ENCODE results near the gene FAM131A. TPM values are rescaled to one million over a fixed set of nuclear protein-coding genes. Genes with fewer than 3 reads are reported as not detected.

FAM131A gene
- total and polyA plus RNA-seq, 2 donors (not counting 3 experiments of a cell fraction or from before 2014, with no cell fraction given): 19.9 to 29.9 TPM

- Histone ChIP-seq H3K27me3 (ENCODE audit: control insufficient read depth in 2 of 2, insufficient read depth in 2 of 2, low read length in 2 of 2) (no peaks in the 10 kb centered on the region), H3K4me2 (ENCODE audit: insufficient read depth, low read length) (no peak overlapping the region), H2AFZ (ENCODE audit: low read depth, low read length) (no peak overlapping the region), H3K9me1 (replicated peaks; ENCODE audit: control insufficient read depth, extremely low read depth, insufficient read depth, low read length) (no peaks in the 10 kb centered on the region), H3K9me3 (replicated peaks; ENCODE audit: control insufficient read depth, insufficient read depth, low read length) (no peaks in the 10 kb centered on the region), H4K20me1 (replicated peaks; ENCODE audit: control insufficient read depth, extremely low read depth, insufficient read depth, low read length) (no peaks in the 10 kb centered on the region), H3K4me3 (replicated peaks in 1 of 3; ENCODE audit: insufficient read depth in 1 of 3, low read depth in 1 of 3, low read length in 3 of 3) (no peak overlapping the region), H3K27ac (ENCODE audit: insufficient read depth, low read depth, low read length) (no peak overlapping the region), H3K36me3 (ENCODE audit: control insufficient read depth in 2 of 2, extremely low read depth in 1 of 2, insufficient read depth in 2 of 2, low read length in 2 of 2) (peaks cover 0 to 3% of the 10 kb centered on the region in 2 experiments), H3K79me2 (ENCODE audit: control insufficient read depth, insufficient read depth, low read length) (no peaks in the 10 kb centered on the region), H3K4me1 (ENCODE audit: control insufficient read depth, extremely low read depth, insufficient read depth, low read length) (no peaks in the 10 kb centered on the region), H3K9ac (replicated peaks; ENCODE audit: extremely low read depth, insufficient read depth, low read length) (no peak overlapping the region)
- ChIA-PET POLR2A (no interaction called here), CTCF (interaction anchor here (0.8 to 2.6 kb wide), 17 partner anchors 8 to 187 kb away, joined by 3 to 11 read pairs (median 5); partner anchors contain the start of gene FAM131A)
- intact Hi-C loops (cut with micrococcal nuclease) (loop anchor here (1.0 kb wide), 2 partner anchors 8 to 190 kb away; no protein-coding TSS in a partner anchor), dilution Hi-C loops (cut with MboI; ENCODE audit: extremely low pct_ligation_motif_present, low sequenced_read_pairs) (no loop called here)
- peak; percentile 63 to 91 for TF ChIP-seq CTCF (IDR thresholded peaks at IDR 0.05; ENCODE audit: extremely low read depth in 1 of 2, insufficient read depth in 1 of 2, low read depth in 1 of 2, low read length in 2 of 2)
- TF ChIP-seq MYC (IDR thresholded peaks at IDR 0.05; ENCODE audit: low read depth, low read length): no peak
- DNase-seq (ENCODE audit: low read depth, low spot score): peak; percentile 37
- FAIRE-seq: peak; percentile 67
- no TSS peak for BruUV-seq (replicated peaks)
These were observed 16.8 kb downstream of the FAM131A start for GRCh38 chr3:184354121-184354728.

GRCh38 chr3:184354754-184355153, 17.4 kb downstream of the FAM131A start:
- no peaks in the 10 kb centered on the region for H3K9me3 ChIP-seq (replicated peaks; ENCODE audit: control insufficient read depth, insufficient read depth, low read length)

More at GRCh38 chr3:184354754-184355153, 17.4 kb downstream of the FAM131A start:
- Histone ChIP-seq H3K4me1 (ENCODE audit: control insufficient read depth, extremely low read depth, insufficient read depth, low read length) (no peaks in the 10 kb centered on the region), H3K9me1 (replicated peaks; ENCODE audit: control insufficient read depth, extremely low read depth, insufficient read depth, low read length) (no peaks in the 10 kb centered on the region), H3K36me3 (ENCODE audit: control insufficient read depth in 2 of 2, extremely low read depth in 1 of 2, insufficient read depth in 2 of 2, low read length in 2 of 2) (peaks cover 0 to 3% of the 10 kb centered on the region in 2 experiments), H3K4me3 (replicated peaks in 1 of 3; ENCODE audit: insufficient read depth in 1 of 3, low read depth in 1 of 3, low read length in 3 of 3) (no peak overlapping the region), H3K79me2 (ENCODE audit: control insufficient read depth, insufficient read depth, low read length) (no peaks in the 10 kb centered on the region), H3K9ac (replicated peaks; ENCODE audit: extremely low read depth, insufficient read depth, low read length) (no peak overlapping the region), H2AFZ (ENCODE audit: low read depth, low read length) (no peak overlapping the region), H4K20me1 (replicated peaks; ENCODE audit: control insufficient read depth, extremely low read depth, insufficient read depth, low read length) (no peaks in the 10 kb centered on the region), H3K27ac (ENCODE audit: insufficient read depth, low read depth, low read length) (no peak overlapping the region), H3K27me3 (ENCODE audit: control insufficient read depth in 2 of 2, insufficient read depth in 2 of 2, low read length in 2 of 2) (no peaks in the 10 kb centered on the region), H3K4me2 (ENCODE audit: insufficient read depth, low read length) (no peak overlapping the region)
- no peak for FAIRE-seq
- ChIA-PET POLR2A (no interaction called here), CTCF (interaction anchor here (0.9 to 2.6 kb wide), 4 partner anchors 9 to 114 kb away, joined by 3 to 11 read pairs (median 6); no protein-coding TSS in a partner anchor)
- dilution Hi-C loops (cut with MboI; ENCODE audit: extremely low pct_ligation_motif_present, low sequenced_read_pairs) (no loop called here), intact Hi-C loops (cut with micrococcal nuclease) (loop anchor here (1.0 kb wide), 2 partner anchors 8 to 190 kb away; no protein-coding TSS in a partner anchor)
- no peak for DNase-seq (ENCODE audit: low read depth, low spot score)
- no TSS peak for BruUV-seq (replicated peaks)
- TF ChIP-seq POLR2A (IDR thresholded peaks at IDR 0.05; ENCODE audit: low read depth, low read length) (no peak), FOS (IDR thresholded peaks at IDR 0.05; ENCODE audit: borderline replicate concordance, insufficient read depth, low read length) (no peak)

All from endothelial cell of umbilical vein (primary cell).